Endothelial cell (in vitro differentiated cells): ENCODE data around the gene PRKG1. TPM values are rescaled to one million over a fixed set of nuclear protein-coding genes. Genes with fewer than 3 reads are reported as not detected.
"Not testable (repeated sequence)": the region's sequence is repeated elsewhere in the genome, so short reads cannot be mapped to it uniquely, and the experiment has no call there.

ENCODE experiments used
- DNase-seq: peaks from one replicate; pipeline ENCODE4 v3.0.0; 2021; ENCODE audit warnings: low spot score
- H3K27ac Mint-ChIP-seq: one replicate; pipeline ENCODE4 v1.8.0; 2021; ENCODE audit warnings: mixed read lengths, inconsistent platforms; ENCODE audit not compliant: unreplicated experiment
- H3K27me3 Mint-ChIP-seq: one replicate; pipeline ENCODE4 v1.8.0; 2021; ENCODE audit warnings: mild to moderate bottlenecking, moderate library complexity, mixed read lengths, inconsistent platforms; ENCODE audit not compliant: unreplicated experiment
- H3K36me3 Mint-ChIP-seq: one replicate; pipeline ENCODE4 v1.8.0; 2021; ENCODE audit warnings: mild to moderate bottlenecking, low read depth, mixed read lengths, inconsistent platforms; ENCODE audit not compliant: unreplicated experiment
- H3K4me1 Mint-ChIP-seq: one replicate; pipeline ENCODE4 v1.8.0; 2021; ENCODE audit warnings: mild to moderate bottlenecking, mixed read lengths, inconsistent platforms; ENCODE audit not compliant: unreplicated experiment
- H3K4me3 Mint-ChIP-seq: one replicate; pipeline ENCODE4 v1.8.0; 2021; ENCODE audit warnings: mild to moderate bottlenecking, mixed read lengths, inconsistent platforms; ENCODE audit not compliant: unreplicated experiment
- H3K9me3 Mint-ChIP-seq: one replicate; pipeline ENCODE4 v1.8.0; 2021; ENCODE audit warnings: mixed read lengths, inconsistent platforms; ENCODE audit not compliant: unreplicated experiment
- total RNA-seq: library from RNA; stranded (reverse); fragmentation: NEBNext Ultra II Directional; extraction: Animal tissue kit (Norgen Biotek cat#: 25700); gene quantifications from one replicate; pipeline ENCODE4 v1.2.1, GENCODE V29; 2021; ENCODE audit not compliant: unreplicated experiment
- TF ChIP-seq, protein P1 (sequence below): fragments of 200-600 bp; sonication (generic); IDR thresholded peaks from one replicate; pipeline ENCODE4 v1.5.0; 2021; ENCODE audit warnings: antibody characterized with exemption; ENCODE audit not compliant: unreplicated experiment

The PRKG1 gene
- total RNA-seq, 1 donor from 2014 or later: 10.7 TPM

DNA sequence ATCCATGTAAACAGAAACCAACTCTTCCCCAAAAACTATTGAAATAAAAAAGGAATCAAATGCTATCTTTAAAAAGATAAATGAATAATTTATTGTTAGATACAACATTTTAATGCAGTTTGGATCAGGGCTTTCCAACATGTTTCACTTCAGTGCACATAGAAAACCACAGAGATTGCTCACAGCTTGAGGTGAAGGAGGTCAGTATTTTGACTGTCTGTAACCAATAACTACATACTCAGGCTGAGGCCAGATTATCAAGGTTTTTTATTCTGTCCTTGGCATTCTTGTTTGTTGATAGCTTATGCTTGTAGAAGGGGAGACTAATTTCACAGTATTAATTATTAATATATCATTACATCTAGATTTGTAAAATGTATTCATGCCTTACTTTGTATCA lies 195.5 kb downstream of the PRKG1 start:
- TF ChIP-seq, protein P1, sequence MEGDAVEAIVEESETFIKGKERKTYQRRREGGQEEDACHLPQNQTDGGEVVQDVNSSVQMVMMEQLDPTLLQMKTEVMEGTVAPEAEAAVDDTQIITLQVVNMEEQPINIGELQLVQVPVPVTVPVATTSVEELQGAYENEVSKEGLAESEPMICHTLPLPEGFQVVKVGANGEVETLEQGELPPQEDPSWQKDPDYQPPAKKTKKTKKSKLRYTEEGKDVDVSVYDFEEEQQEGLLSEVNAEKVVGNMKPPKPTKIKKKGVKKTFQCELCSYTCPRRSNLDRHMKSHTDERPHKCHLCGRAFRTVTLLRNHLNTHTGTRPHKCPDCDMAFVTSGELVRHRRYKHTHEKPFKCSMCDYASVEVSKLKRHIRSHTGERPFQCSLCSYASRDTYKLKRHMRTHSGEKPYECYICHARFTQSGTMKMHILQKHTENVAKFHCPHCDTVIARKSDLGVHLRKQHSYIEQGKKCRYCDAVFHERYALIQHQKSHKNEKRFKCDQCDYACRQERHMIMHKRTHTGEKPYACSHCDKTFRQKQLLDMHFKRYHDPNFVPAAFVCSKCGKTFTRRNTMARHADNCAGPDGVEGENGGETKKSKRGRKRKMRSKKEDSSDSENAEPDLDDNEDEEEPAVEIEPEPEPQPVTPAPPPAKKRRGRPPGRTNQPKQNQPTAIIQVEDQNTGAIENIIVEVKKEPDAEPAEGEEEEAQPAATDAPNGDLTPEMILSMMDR: no peak
- H3K27me3 Mint-ChIP-seq: peaks cover 3% of the 10 kb centered on the region
- H3K36me3 Mint-ChIP-seq: no peaks in the 10 kb centered on the region
- no peak overlapping the region for H3K4me3 Mint-ChIP-seq
- no peak overlapping the region for H3K27ac Mint-ChIP-seq
- DNase-seq: no peak
- H3K9me3 Mint-ChIP-seq: no peaks in the 10 kb centered on the region
- H3K4me1 Mint-ChIP-seq: peaks cover 7% of the 10 kb centered on the region

DNA sequence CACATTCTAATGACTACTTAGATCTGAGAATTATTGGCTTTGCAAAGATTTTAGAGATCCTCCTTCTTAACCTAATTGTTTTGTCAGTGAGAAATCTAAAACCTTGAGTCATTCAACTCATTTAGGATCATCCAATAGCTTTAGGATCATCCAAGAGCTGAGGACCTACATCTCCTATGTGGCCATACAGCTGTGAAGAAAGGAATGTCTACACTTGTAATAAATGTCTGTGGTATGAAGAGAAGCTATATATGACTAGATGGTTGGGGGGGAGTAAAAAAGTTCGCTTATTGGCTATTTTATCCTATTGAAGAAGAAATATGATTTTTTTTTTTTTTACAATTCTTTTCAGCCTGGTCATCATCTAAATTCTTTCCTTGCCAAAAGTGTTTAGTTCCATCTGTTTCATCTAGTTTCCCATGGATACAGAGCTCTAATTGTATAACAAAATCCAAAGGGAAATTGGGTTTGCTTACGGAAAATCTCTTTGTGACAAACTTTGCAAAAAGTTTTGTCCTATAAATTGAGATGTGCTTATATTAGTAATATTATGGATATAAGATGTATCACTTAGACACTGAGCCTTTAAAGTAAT lies 196.7 kb downstream of the PRKG1 start:
- Mint-ChIP-seq H3K36me3 (no peaks in the 10 kb centered on the region), H3K27me3 (peaks cover 3% of the 10 kb centered on the region), H3K4me1 (peaks cover 7% of the 10 kb centered on the region), H3K4me3 (no peak overlapping the region), H3K27ac (no peak overlapping the region), H3K9me3 (no peaks in the 10 kb centered on the region)
- no peak for DNase-seq
- TF ChIP-seq, protein P1: no peak

DNA sequence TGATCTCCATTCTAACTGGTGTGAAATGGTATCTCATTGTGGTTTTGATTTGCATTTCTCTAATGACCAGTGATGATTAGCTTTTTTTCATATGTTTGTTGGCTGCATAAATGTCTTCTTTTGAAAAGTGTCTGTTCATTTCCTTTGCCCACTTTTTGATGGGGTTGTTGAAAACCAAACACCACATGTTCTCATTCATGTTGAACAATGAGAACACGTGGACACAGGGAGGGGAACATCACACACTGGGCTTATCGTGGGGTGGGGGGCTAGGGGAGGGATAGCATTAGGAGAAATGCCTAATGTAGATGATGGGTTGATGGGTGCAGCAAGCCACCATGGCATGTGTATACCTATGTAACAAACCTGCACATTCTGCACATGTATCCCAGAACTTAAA lies 197.8 kb downstream of the PRKG1 start:
- not testable (repeated sequence) for DNase-seq

DNA sequence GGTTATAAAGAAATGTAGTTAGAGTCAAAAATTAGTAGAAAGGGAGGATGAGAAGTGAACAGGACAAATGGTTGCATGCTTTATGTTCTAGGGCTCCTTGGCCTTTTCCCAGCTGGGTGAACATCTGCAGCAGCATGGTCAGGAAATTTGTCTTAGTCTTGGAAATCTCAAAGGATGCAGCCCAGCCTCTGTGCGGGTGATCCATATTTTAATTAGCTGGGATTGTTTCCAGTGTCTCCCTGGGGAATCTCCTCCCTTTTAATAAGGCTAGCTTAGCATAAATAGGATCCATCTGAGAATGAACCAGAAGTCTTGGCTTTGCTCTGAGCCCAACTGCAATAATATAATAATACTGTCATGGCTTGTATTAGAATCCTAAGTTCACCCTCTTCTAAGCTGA lies 198.3 kb downstream of the PRKG1 start:
- H3K27me3 Mint-ChIP-seq: peaks cover 3% of the 10 kb centered on the region
- no peak for DNase-seq
- TF ChIP-seq, protein P1: no peak

More for the DNA sequence above, 197.8 kb downstream of the PRKG1 start:
- H3K36me3 Mint-ChIP-seq, H3K27me3 Mint-ChIP-seq, H3K4me1 Mint-ChIP-seq, H3K9me3 Mint-ChIP-seq, H3K27ac Mint-ChIP-seq, H3K4me3 Mint-ChIP-seq: not testable (repeated sequence)

DNA sequence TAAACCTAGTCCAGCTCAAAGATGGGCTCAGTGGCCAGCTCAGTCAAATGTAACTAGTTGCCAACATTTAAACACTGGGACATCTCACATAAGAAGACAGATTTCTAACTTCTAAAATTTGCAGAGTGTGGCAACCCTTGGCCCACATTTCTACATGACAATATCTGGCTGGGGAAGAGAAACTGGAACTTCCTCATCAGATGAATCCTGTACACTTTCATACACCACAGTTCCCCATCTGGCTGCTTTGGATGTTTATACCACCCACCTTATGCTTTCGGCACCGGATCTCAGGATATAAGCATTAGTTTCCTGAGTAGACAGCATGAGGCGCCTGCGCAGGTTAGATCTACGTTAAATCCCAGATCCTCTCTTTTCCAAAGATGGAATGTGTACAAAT lies 199.3 kb downstream of the PRKG1 start:
- no peaks in the 10 kb centered on the region for H3K36me3 Mint-ChIP-seq
- peaks cover under 1% of the 10 kb centered on the region for H3K4me1 Mint-ChIP-seq
- no peaks in the 10 kb centered on the region for H3K9me3 Mint-ChIP-seq
- H3K27me3 Mint-ChIP-seq: peaks cover 3% of the 10 kb centered on the region
- H3K27ac Mint-ChIP-seq: no peak overlapping the region
- DNase-seq: no peak
- TF ChIP-seq, protein P1: no peak
- H3K4me3 Mint-ChIP-seq: no peak overlapping the region

More for the DNA sequence above, 198.3 kb downstream of the PRKG1 start:
- no peaks in the 10 kb centered on the region for H3K9me3 Mint-ChIP-seq
- H3K4me3 Mint-ChIP-seq: no peak overlapping the region
- peaks cover 7% of the 10 kb centered on the region for H3K4me1 Mint-ChIP-seq
- H3K27ac Mint-ChIP-seq: no peak overlapping the region
- no peaks in the 10 kb centered on the region for H3K36me3 Mint-ChIP-seq

DNA sequence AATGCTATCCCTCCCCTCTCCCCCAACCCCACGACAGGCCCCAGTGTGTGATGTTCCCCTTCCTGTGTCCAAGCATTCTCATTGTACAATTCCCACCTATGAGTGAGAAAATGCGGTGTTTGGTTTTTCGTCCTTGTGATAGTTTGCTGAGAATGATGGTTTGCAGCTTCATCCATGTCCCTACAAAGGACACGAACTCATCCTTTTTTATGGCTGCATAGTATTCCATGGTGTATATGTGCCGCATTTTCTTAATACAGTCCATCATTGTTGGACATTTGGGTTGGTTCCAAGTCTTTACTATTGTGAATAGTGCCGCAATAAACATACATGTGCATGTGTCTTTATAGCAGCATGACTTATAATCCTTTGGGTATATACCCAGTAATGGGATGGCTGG lies 201.8 kb downstream of the PRKG1 start:
- H3K4me1 Mint-ChIP-seq, H3K27ac Mint-ChIP-seq, H3K36me3 Mint-ChIP-seq, DNase-seq, H3K27me3 Mint-ChIP-seq, H3K4me3 Mint-ChIP-seq, H3K9me3 Mint-ChIP-seq: not testable (repeated sequence)

DNA sequence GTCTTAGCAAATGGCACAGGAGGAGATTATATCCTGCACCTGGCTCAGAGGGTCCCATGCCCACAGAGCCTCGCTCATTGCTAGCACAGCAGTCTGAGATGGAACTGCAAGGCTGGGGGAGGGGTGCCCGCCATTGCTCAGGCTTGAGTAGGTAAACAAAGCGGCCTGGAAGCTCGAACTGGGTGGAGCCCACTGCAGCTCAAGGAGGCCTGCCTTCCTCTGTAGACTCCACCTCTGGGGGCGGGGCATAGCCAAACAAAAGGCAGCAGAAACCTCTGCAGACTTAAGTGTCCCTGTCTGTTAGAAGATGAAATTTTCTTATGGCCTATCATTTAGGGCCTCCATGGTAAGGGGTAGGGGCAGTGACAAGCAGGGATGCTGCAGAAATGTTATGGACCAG lies 207.1 kb downstream of the PRKG1 start:
- not testable (repeated sequence) for H3K9me3 Mint-ChIP-seq, H3K4me1 Mint-ChIP-seq, H3K27me3 Mint-ChIP-seq, H3K4me3 Mint-ChIP-seq, H3K36me3 Mint-ChIP-seq, DNase-seq, H3K27ac Mint-ChIP-seq
